Activated T-helper 2 cell treated with anti-CD3 and anti-CD28 coated beads, Interferon-gamma antibody, Interleukin-2, Interleukin-4, amounts not matched to agents 10 μg/mL and 5 μg/mL and 100 μg/mL, durations not matched to agents 14 hours and 24 hours and 36 hours (primary cell): ENCODE results near the gene HSCB. TPM values are rescaled to one million over a fixed set of nuclear protein-coding genes. Genes with fewer than 3 reads are reported as not detected.
A peak's percentile ranks its signal among the peaks of the same experiment; 100 is the strongest.
"Not testable (repeated sequence)": the region's sequence is repeated elsewhere in the genome, so short reads cannot be mapped to it uniquely, and the experiment has no call there.

Experiments
- DNase-seq: peaks from one replicate; pipeline ENCODE4 v3.0.0; 2021; ENCODE audit warnings: low spot score
- H3K27ac Mint-ChIP-seq: one replicate; pipeline ENCODE4 v1.8.0; 2021; ENCODE audit warnings: mixed read lengths
- H3K27me3 Mint-ChIP-seq: one replicate; pipeline ENCODE4 v1.8.0; 2021; ENCODE audit warnings: low read depth, mixed read lengths
- H3K36me3 Mint-ChIP-seq: one replicate; pipeline ENCODE4 v1.8.0; 2021; ENCODE audit warnings: low read depth, mixed read lengths
- H3K4me1 Mint-ChIP-seq: one replicate; pipeline ENCODE4 v1.8.0; 2021; ENCODE audit warnings: low read depth, mixed read lengths
- H3K4me3 Mint-ChIP-seq: one replicate; pipeline ENCODE4 v1.8.0; 2021; ENCODE audit warnings: low read depth, mild to moderate bottlenecking, moderate library complexity, mixed read lengths
- H3K9me3 Mint-ChIP-seq: one replicate; pipeline ENCODE4 v1.8.0; 2021; ENCODE audit warnings: mixed read lengths
- intact Hi-C: fragments of 100-400 bp; cut with micrococcal nuclease; formaldehyde crosslinking; loops from one replicate; pipeline ENCODE4 v1.15.1; 2023
- total RNA-seq: library from RNA; stranded (reverse); gene quantifications from 2 replicates; pipeline ENCODE4 v1.2.3, GENCODE V29; 2022

The HSCB gene, protein sequence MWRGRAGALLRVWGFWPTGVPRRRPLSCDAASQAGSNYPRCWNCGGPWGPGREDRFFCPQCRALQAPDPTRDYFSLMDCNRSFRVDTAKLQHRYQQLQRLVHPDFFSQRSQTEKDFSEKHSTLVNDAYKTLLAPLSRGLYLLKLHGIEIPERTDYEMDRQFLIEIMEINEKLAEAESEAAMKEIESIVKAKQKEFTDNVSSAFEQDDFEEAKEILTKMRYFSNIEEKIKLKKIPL
- total RNA-seq = 14.1 and 14.6 TPM in 2 replicates

DNA sequence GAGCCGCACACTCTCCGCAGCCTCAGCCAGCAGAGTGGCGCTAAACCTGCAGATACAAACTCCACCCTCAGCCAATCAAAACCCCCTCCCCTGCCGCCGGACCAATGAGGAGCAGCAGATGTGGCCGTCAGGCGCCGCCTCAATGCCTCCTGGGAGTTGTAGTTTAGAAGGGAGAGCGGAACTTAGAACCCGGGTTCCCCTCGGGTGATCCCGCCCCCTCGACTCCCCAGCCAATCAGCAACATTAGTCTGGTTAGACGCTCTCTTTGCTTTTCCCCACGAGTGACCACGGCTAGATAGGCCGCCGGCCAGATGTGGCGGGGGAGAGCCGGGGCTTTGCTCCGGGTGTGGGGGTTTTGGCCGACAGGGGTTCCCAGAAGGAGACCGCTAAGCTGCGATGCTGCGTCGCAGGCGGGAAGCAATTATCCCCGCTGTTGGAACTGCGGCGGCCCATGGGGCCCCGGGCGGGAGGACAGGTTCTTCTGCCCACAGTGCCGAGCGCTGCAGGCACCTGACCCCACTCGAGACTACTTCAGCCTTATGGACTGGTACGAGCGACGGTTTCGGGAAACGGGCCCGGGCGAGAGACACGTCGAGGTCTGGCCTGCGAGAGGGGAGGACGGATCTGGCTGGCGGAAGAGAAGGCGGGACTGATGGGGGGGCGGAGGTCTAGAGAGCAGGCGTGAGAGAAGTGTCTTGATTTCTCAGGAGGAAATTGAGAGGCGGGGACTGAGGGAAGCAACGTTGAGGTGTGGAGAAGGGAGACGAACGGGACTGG lies at the start of gene HSCB, which contains the start of gene CHEK2:
Gene HSCB (plus strand): TSS at position 255 of the 777 bp plus-strand sequence. CDS start 57 bp downstream, at position 312.
Gene CHEK2 (minus strand): TSS at position 36 of the 777 bp plus-strand sequence. CDS start 7,099 bp downstream, outside the sequence.
- Mint-ChIP-seq H3K4me3 (peak within 1 kb of the TSS; percentile 87), H3K36me3 (peaks cover 50% of the 10 kb centered on the region), H3K27ac (peak within 1 kb of the TSS; percentile 83), H3K4me1 (peaks cover 36% of the 10 kb centered on the region), H3K9me3 (no peaks in the 10 kb centered on the region), H3K27me3 (no peaks in the 10 kb centered on the region)
- DNase-seq = peak; percentile 97
- intact Hi-C loops = loop anchor here (1.0 to 5.0 kb wide), 5 partner anchors 30 to 165 kb away; partner anchors contain the start of genes CCDC117 and ZNRF3

DNA sequence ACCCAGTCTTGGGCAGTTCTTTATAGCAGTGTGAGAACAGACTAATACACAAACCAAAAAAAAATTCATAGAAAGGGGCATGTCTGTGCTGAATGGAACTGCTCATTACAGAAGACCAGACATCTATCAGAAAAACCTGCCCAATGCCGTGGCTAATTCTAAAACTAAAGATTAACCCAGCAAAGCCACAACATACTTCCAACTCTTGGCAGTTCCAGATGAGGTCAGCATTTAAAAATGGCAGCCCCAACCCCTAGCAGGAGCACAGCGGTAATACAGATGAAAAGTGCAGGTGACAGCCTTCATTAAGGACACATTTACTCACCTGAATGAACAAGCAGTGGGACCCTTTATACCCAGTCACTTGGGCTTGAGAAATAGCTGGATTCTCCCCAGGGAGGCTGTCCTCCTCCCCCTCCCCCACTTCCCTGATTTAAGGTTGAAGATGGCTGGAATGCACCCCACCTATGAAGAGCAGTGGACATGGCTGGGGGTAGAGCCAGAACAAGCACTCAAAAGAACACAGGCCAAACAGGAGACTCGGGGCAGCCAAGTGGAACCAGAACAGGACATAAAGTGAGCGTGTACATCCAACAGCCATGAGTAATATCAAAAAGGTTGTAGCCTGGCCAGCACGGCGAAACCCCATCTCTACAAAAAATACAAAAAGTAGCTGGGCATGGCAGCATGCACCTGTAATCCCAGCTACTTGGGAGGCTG lies 48.6 kb upstream of the HSCB start:
- H3K4me1 Mint-ChIP-seq, H3K4me3 Mint-ChIP-seq, DNase-seq, H3K27ac Mint-ChIP-seq, H3K27me3 Mint-ChIP-seq, H3K9me3 Mint-ChIP-seq, intact Hi-C loops: not testable (repeated sequence)
- peaks cover 53% of the 10 kb centered on the region for H3K36me3 Mint-ChIP-seq

DNA sequence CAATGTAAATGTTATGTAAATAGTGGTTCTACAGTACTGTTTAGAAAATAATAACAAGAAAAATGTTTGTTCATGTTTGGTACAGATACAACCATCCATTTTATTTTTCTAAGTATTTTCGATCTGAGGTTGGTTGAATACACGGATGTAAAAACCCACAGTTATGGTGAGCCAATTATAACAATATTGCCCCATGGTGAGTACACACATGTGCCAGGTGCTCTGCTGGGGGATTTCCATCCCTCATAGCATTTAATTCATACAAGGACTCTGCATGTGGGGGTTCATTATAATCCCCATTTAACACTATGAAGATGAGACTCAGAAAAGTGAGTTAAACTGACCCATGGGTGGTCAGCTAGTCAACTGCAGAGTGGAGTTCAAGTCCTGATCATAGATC lies 38.9 kb upstream of the HSCB start:
- Mint-ChIP-seq H3K9me3 (no peaks in the 10 kb centered on the region), H3K4me3 (no peak overlapping the region), H3K27me3 (no peaks in the 10 kb centered on the region), H3K36me3 (peaks cover 56% of the 10 kb centered on the region), H3K4me1 (no peaks in the 10 kb centered on the region), H3K27ac (no peak overlapping the region)
- intact Hi-C loops = no loop called here
- no peak for DNase-seq

DNA sequence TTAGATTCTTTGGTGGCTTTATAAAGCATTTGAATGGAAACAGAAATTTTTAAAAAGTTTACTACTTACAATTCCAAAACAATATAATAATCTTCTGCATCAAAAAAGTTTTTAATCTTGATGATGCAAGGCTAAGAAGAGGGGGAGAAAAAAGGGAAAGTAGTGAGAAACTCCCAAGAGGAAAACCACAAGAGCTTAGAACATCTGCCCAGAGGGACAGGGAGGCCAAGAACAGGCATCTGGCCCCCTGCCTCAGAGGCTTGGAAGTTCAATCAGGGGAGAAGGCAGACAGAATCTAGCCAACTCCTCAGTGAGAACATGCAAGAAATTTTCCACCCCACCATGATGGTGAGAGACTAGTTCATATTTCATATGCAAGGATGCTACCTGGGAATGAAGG lies 38.4 kb upstream of the HSCB start:
- H3K27me3 Mint-ChIP-seq = no peaks in the 10 kb centered on the region
- intact Hi-C loops = no loop called here
- no peak overlapping the region for H3K27ac Mint-ChIP-seq
- H3K4me3 Mint-ChIP-seq = no peak overlapping the region
- no peaks in the 10 kb centered on the region for H3K4me1 Mint-ChIP-seq
- no peaks in the 10 kb centered on the region for H3K9me3 Mint-ChIP-seq
- no peak for DNase-seq
- peaks cover 57% of the 10 kb centered on the region for H3K36me3 Mint-ChIP-seq

DNA sequence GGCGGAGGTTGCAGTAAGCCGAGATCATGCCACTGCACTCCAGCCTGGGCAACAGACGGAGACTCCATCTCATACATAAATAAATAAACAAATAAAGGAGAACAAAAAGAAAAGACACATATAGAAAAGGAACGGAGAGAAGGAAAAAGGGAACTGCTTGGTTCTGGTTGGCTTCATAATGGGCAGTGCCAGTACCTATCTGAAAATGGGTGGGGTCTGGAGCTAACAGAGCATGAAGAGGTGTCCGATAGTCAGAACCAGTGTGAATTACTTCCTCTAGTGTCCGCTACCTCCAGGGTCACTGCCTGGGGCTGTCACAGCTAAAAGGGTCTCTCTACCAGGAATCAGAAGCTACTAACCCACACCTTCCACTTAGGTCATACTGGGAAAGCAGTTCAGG lies 35.0 kb upstream of the HSCB start:
- intact Hi-C loops = no loop called here
- Mint-ChIP-seq H3K27ac (no peak overlapping the region), H3K9me3 (no peaks in the 10 kb centered on the region), H3K27me3 (no peaks in the 10 kb centered on the region), H3K4me3 (no peak overlapping the region), H3K4me1 (peaks cover 2% of the 10 kb centered on the region), H3K36me3 (peaks cover 57% of the 10 kb centered on the region)
- no peak for DNase-seq

DNA sequence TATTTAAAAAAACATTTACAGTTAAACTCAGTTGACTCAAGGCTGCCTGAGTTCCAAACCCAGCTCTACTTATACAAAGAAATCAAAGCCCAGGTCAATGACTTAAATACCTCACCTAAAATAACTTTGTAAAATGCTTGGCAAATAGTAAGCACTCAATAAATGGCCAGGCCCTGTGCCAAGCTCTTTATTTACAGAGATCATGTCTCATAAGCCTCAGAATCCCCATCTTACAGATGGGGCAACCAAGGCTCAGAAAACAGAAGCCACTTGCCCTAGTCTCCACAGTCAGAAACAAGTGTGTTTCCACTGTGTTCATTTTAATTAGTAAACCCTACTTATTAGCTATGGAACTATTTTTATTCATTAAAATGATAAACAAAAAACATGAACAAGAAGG lies 31.7 kb upstream of the HSCB start:
- Mint-ChIP-seq H3K4me3 (no peak overlapping the region), H3K27me3 (no peaks in the 10 kb centered on the region), H3K4me1 (peaks cover 16% of the 10 kb centered on the region), H3K9me3 (no peaks in the 10 kb centered on the region), H3K27ac (no peak overlapping the region), H3K36me3 (peaks cover 56% of the 10 kb centered on the region)
- intact Hi-C loops = no loop called here
- DNase-seq = no peak

DNA sequence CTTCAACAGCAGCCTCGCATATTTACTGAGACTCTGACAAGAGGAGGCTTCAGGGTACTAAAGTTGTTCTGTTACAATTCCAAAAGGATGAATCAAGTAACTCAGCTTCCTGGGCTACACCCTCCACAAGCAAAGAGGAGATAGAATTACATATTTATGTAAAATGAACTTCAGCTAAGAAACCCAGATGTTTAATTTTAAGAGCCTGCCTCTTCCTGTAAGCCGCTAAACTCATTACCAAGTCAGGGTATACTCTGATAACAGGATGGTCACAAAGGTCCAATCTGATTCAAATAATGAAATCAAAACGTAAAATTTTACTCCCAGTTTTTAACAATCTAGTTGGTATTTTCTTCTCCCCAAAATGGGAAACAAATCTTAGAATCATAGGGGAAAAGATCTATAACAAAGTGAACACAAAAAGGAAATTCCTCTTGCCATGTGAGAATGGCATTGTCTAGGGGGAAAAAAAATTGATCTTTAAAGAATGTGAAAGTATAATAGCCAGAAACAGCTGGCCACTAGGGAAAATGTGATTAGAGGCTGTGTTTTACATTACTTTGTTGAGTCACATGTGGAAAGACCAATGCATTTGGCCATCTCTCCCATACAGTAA lies 31.2 kb upstream of the HSCB start:
- no peaks in the 10 kb centered on the region for H3K27me3 Mint-ChIP-seq
- H3K36me3 Mint-ChIP-seq = peaks cover 57% of the 10 kb centered on the region
- intact Hi-C loops = no loop called here
- DNase-seq = no peak
- peaks cover 16% of the 10 kb centered on the region for H3K4me1 Mint-ChIP-seq
- H3K4me3 Mint-ChIP-seq = no peak overlapping the region
- H3K9me3 Mint-ChIP-seq = no peaks in the 10 kb centered on the region
- H3K27ac Mint-ChIP-seq = no peak overlapping the region

DNA sequence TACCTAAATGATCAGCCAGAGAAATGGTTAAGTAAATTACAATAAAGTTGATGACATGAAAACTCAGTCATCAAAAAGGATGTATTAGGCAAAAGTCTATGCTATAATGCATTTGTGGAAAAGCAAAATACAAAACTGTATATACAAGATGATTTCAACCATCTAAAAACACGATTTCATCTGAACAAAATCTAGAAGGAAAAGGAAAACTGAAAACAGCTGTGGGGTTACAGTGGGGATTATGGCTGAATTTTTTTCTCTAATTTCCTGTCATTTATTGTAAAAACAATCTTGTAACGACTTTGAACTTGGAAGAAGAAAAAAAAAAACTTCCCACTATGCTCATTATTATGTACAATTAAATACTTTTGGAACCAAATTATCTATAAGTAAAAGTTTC lies 30.5 kb upstream of the HSCB start:
- peaks cover 53% of the 10 kb centered on the region for H3K36me3 Mint-ChIP-seq
- H3K27ac Mint-ChIP-seq = no peak overlapping the region
- no peaks in the 10 kb centered on the region for H3K9me3 Mint-ChIP-seq
- H3K27me3 Mint-ChIP-seq = no peaks in the 10 kb centered on the region
- H3K4me1 Mint-ChIP-seq = peaks cover 16% of the 10 kb centered on the region
- intact Hi-C loops = no loop called here
- DNase-seq = no peak
- H3K4me3 Mint-ChIP-seq = no peak overlapping the region

DNA sequence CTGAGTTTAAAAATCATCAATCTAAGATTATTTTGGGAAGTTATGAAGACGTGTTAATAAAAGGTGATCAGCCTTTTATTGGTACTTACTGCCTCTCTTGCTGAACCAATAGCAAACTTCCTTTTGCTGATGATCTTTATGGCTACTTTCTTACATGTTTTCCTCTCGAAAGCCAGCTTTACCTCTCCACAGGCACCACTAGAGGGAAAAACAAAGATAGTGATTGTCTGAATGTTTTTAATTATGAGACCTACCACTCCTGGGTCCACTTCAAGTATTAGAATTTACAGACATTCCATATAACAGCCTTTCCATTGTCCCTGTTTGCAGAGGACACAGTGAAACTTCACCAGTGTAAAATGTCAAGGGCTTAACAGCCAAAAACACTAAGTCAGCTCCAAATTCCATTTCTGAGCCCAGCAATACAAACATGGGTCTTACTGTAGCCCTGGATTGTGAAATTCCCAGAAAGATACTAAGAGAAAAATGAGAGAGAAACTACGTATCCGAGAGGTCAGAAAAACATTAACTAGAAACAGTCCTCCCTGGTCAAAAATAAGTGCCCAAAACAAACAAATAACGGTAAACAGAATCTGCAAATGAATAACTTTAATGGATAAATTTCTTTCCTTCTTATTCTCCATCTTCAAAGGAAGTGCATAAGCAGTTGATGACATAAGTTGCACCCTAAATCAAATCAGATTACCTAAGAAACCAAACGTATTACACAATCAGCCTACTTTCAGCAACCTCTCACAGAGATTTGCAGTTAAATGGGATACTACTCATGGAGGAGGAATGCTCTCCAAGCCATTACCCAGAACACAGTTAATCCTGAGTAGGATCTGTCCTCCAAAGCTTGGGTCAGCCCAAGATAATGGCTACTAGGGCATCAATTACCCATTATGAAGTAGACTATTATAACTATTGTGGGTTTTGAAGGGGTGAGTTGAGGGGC lies 29.7 kb upstream of the HSCB start:
- intact Hi-C loops = no loop called here
- Mint-ChIP-seq H3K27ac (no peak overlapping the region), H3K36me3 (peaks cover 55% of the 10 kb centered on the region), H3K4me3 (no peak overlapping the region), H3K9me3 (no peaks in the 10 kb centered on the region), H3K27me3 (no peaks in the 10 kb centered on the region), H3K4me1 (peaks cover 16% of the 10 kb centered on the region)
- no peak for DNase-seq

DNA sequence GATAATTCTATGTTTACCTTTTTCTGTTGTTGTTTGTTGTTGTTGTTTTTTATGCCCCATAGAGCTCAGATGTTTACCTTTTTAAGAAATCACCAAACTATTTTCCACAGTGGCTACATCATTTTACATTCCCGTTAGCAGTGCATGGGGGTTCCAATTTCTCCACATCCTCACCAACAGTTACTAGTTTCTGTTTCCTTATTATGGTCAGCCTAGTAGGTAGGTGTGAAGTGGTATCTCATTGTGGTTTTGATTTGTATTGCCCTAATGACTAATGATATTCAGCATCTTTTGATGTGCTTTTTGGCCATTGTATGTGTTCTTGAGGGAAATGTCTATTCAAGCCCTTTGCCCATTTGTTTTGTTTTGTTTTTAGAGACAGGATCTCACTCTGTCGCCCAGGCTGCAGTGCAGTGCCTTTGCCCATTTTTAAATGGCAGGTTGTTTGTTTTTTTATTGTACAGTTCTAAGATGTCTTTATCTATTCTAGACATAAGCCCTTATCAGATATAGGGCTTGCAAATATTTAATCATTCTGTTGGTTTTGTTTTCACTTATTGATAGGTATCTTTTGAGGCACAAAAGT lies 27.7 kb upstream of the HSCB start:
- intact Hi-C loops = no loop called here
- no peak for DNase-seq
- Mint-ChIP-seq H3K27me3 (no peaks in the 10 kb centered on the region), H3K4me3 (no peak overlapping the region), H3K27ac (no peak overlapping the region), H3K9me3 (peaks cover 6% of the 10 kb centered on the region), H3K36me3 (peaks cover 55% of the 10 kb centered on the region), H3K4me1 (peaks cover 20% of the 10 kb centered on the region)

DNA sequence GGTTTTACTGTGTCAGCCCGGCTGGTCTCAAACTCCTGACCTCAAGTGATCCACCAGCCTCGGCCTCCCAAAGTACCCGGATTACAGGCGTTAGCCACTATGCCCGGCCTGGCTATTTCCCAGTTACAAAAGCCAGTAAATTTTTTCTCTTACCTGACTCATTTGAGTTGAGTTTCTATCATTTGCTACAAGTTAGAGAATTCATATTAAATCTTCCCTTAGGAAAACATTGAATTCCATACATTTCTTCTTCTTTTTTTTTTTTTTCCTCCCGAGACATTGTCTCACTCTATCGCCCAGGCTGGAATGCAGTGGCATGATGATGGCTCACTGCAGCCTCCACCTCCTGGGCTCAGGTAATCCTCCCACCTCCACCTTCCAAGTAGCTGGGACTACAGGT lies 26.2 kb upstream of the HSCB start:
- no peak for DNase-seq
- Mint-ChIP-seq H3K9me3 (peaks cover 6% of the 10 kb centered on the region), H3K4me1 (peaks cover 20% of the 10 kb centered on the region), H3K27ac (no peak overlapping the region), H3K4me3 (no peak overlapping the region), H3K27me3 (no peaks in the 10 kb centered on the region), H3K36me3 (peaks cover 57% of the 10 kb centered on the region)
- intact Hi-C loops = no loop called here
